Measurements from ENCODE around the gene CSAG2.
"Not testable (repeated sequence)": the region's sequence is repeated elsewhere in the genome, so short reads cannot be mapped to it uniquely, and the experiment has no call there.

The CSAG2 gene, protein sequence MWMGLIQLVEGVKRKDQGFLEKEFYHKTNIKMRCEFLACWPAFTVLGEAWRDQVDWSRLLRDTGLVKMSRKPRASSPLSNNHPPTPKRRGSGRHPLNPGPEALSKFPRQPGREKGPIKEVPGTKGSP

DNA sequence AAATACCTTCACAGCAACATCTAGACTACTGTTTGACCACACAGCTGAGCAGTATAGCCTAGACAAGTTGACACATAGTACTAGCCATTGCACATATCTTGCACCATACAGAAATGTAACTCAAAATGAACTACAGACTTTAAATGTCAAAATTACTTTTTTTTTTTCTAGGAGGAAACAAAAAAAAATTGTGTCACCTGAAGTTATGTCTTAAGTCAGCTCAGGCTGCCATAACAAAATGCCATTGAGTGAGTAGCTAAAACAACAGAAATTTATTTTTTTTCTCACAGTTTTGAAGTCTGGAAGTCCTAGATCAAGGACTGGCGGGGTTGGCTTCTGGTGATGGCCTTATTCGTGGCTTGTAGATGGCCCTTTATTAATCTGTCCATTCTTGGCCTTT is at the start of gene CSAG2:
Gene CSAG2 (minus strand): TSS at position 101 of the 400 bp plus-strand sequence. CDS start 161 bp downstream, outside the sequence.
- DNase-seq: not testable (repeated sequence)

GRCh38 chrX:152754871-152755270 is 45.8 kb upstream of the CSAG2 start:
- not testable (repeated sequence) for DNase-seq

DNA sequence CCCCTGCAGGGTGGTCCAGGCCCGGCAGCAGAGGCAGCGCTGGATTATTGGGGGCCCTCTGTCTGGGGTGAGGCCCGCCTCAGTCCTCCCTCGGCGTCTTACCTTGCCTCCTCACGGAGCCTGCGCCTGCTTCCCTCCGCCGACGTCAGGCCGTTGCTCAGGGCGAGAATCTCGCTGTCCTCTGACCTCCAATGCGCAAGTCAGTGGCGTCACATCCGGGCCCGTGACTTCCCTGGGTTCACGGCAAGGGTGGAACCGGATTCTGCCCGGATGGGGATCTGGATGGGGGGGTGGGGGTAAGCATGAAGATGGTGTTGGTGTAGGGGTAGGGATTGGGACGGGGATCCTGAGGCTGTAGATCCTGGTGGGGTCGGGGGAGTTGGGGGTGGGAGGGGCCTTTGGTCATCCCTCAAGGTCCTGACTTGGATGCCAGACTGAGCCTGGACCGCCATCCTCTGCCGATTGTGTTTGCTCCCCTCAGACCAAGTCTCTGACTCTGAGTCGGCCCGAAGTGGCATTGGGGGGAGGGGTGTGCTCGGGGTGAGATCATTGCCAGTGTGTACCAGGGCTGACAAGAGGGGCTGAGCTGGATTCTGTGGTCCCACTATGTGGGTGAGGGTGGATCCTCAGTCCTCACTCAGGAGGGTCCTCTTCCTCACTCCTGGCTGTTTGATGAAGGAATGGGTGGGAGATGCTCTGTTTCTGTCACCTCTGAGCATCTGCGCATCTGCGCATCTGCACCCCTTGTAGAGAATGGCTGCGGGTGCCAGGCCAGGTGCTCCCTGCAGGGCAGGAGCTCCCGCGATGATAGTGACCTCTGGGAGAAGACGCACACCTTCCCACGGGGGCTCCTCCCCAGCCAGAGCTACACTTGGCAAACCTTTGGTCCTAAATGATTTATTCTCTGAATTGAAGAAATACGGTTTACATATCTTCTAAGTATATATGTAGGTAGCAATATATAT is 44.9 kb upstream of the CSAG2 start, which contains the start of gene MAGEA2:
Gene MAGEA2 (minus strand): TSS at position 157 of the 965 bp plus-strand sequence. CDS start 2,479 bp downstream, outside the sequence.
- not testable (repeated sequence) for DNase-seq

DNA sequence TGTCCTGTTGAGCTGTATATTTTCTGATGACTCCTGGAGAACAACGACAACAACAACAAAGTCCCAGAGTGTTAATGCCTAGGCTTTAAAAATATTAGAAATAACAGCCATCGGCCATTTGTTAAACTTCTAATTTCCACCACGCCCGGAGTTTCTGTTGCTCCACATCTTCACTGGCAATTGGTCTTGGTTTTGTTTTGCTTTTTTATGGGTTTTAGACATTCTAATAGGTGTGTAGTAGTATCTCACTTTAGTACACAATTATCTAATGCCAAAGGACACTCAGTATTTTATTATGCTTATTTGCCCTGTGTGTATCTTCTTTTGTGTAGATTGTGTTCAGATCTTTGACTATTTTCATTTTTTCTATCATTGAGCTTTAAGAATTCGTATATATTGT is 29.5 kb upstream of the CSAG2 start:
- DNase-seq: no peak

- not testable (repeated sequence) for DNase-seq
These were observed 27.5 kb upstream of the CSAG2 start for GRCh38 chrX:152736528-152736927.

GRCh38 chrX:152735860-152736511 is 26.9 kb upstream of the CSAG2 start:
- DNase-seq: no peak

DNA sequence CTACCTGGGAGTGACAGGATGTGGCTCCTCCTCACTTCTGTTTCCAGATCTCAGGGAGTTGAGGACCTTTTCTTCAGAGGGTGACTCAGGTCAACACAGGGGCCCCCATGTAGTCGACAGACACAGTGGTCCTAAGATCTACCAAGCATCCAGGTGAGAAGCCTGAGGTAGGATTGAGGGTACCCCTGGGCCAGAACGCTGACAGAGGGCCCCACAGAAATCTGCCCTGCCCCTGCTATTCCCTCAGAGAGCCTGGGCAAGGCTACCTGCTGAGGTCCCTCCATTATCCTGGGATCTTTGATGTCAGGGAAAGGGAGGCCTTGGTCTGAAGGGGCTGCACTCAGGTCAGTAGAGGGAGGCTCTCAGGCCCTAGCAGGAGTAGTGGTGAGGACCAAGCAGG is 26.0 kb upstream of the CSAG2 start:
- DNase-seq: no peak

GRCh38 chrX:152734143-152734858 is 25.2 kb upstream of the CSAG2 start:
- not testable (repeated sequence) for DNase-seq

GRCh38 chrX:152733261-152733975 is 24.3 kb upstream of the CSAG2 start, which contains the start of the genes CSAG1 and MAGEA12:
Gene CSAG1, minus strand, starts transcription at chrX:152733721. Its CDS starts 1,261 bp downstream, at chrX:152732460.
Gene MAGEA12, plus strand, starts transcription at chrX:152733757. Its CDS starts 2,405 bp downstream, at chrX:152736162.
- peak; percentile 85 for DNase-seq

- DNase-seq: no peak
These were observed 16.3 kb upstream of the CSAG2 start for GRCh38 chrX:152725409-152725808.

- not testable (repeated sequence) for DNase-seq
These were observed 5.0 kb upstream of the CSAG2 start, which contains the start of gene MAGEA2B for GRCh38 chrX:152713815-152714787. Gene MAGEA2B, plus strand, starts transcription at chrX:152714628. Its CDS starts 2,479 bp downstream, at chrX:152717107.

- not testable (repeated sequence) for DNase-seq
These were observed 4.1 kb upstream of the CSAG2 start for GRCh38 chrX:152713195-152713594.

DNA sequence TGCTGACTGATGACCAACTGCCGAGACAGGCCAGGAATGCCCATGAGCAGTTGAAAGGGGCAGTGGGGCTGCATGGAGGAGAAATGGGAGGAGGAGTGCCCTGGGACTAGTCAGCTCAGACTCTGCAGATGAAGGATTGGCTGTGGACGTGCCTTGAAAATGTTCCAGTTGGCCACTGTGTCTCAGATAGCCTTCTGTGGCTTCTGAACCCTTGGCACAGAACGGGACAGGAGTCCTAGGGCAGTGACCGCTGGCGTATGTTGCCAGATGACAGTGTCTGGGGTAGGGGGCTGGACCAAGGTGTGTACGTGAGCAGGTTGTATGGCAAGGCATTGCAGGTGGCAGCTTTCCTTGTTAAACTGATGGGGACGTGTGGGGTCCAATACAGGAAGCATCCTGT is 2.6 kb downstream of the CSAG2 start:
- not testable (repeated sequence) for DNase-seq

GRCh38 chrX:152700390-152700789 is 8.7 kb downstream of the CSAG2 start:
- not testable (repeated sequence) for DNase-seq

- not testable (repeated sequence) for DNase-seq
These were observed 10.8 kb downstream of the CSAG2 start, which contains the start of gene MAGEA3 for GRCh38 chrX:152697952-152698931. Gene MAGEA3, plus strand, starts transcription at chrX:152698794. Its CDS starts 2,039 bp downstream, at chrX:152700833.

DNA sequence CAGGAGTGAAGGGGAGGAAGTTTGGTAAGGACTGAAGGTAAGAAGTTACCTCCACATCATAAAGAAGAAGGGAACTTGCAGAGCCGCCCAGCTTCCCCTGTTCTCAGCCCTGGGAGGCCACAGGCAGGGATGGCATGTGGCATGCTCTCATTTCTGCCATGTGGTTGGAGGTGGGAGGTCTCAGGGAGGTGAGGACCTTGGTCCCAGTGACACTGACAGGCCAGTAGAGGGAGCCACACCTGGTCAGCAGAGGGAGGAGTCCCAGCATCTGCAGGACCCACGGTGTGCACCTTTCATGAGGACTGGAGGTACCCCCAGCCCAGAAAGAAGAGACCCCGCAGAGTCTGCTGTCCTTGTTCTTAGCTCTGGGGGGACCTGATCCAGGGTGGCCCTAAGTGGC is 28.1 kb downstream of the CSAG2 start:
- not testable (repeated sequence) for DNase-seq

DNA sequence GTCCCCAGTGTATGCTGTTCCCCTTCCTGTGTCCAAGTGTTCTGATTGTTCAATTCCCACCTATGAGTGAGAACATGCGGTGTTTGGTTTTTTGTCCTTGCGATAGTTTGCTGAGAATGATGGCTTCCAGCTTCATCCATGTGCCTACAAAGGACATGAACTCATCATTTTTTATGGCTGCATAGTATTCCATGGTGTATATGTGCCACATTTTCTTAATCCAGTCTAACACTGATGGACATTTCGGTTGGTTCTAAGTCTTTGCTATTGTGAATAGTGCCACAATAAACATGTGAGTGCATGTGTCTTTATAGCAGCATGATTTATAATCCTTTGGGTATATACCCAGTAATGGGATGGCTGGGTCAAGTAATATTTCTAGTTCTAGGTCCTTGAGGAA is 34.4 kb downstream of the CSAG2 start:
- DNase-seq: not testable (repeated sequence)

- no peak for DNase-seq
These were observed 34.9 kb downstream of the CSAG2 start for GRCh38 chrX:152674135-152674534.

GRCh38 chrX:152663086-152663485 is 46.0 kb downstream of the CSAG2 start:
- no peak for DNase-seq

Data from NCI-H1105 treated with DMSO at 0.1 percent for 48 hours (cell line).